ENCODE results near the gene PMFBP1.
"Not testable (repeated sequence)": the region's sequence is repeated elsewhere in the genome, so short reads cannot be mapped to it uniquely, and the experiment has no call there.

The PMFBP1 gene

DNA sequence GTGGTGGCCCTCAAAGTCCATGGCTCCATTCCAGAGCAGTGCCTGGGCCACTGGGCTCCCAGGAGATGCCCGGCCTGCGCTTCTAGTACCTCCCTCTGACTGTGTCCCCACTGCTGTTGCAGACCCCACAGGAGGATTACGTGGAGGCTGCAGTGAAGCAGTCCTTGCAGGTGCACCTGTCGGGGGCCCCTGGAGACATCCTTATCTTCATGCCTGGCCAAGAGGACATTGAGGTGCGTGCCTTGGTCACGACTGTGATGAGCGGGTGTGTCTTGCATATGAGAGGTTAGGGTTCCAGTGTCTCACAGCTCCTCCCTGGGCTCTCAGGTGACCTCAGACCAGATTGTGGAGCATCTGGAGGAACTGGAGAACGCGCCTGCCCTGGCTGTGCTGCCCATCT, 67.0 kb downstream of the PMFBP1 start:
- no peak for DNase-seq

DNA sequence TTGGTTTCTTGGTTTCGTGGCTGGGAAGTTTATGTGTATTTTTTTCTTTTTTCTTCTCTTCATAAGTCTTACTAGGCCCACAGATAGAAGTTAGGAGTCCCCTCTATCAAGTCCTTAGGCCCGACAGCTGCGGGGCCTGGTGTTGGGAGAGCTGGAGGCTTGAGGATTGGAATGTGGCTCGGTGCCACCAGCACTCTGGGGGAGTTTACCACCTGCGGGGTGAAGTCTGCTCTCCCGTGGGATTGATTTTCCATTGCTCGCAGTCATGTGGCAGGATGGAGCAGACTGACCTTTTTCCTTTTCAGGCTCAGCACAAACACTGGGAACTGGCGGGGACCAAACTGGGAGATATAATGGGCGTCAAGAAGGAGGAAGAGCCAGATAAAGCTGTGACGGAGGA, 70.8 kb downstream of the PMFBP1 start:
- no peak for DNase-seq

DNA sequence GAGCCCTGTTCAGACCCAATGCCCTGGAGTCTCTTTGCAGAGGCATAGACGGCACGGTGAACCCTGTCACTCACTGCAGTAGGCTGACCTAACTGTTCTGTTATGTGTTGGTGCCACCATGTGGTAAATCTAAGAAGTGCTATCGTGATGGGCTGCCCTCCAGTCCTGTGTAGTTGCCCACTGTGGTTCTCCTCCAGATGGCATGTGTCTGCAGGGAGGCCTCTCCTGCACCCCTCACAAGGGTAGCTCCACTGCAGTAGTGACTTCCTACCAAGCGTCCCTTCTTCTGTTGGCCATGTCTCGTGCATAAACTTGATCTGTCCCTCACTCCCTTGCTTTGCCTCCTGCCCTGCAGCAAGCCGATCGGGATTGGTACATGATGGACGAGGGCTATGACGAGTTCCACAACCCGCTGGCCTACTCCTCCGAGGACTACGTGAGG, 72.6 kb downstream of the PMFBP1 start:
- DNase-seq = peak; percentile 4

DNA sequence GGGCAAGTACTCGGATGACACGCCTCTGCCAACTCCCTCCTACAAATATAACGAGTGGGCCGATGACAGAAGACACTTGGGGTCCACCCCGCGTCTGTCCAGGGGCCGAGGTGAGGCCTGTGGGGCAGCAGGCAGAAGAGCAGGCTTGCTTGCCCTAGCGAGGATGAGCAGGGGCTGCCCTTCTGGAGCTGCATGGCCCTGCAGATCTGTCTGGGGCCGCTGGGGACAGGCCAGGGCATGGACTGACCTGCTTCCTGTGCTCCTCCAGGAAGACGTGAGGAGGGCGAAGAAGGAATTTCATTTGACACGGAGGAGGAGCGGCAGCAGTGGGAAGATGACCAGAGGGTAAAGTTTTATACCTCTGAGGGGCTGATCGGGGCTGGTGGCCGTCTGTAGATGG, 73.0 kb downstream of the PMFBP1 start:
- no peak for DNase-seq

DNA sequence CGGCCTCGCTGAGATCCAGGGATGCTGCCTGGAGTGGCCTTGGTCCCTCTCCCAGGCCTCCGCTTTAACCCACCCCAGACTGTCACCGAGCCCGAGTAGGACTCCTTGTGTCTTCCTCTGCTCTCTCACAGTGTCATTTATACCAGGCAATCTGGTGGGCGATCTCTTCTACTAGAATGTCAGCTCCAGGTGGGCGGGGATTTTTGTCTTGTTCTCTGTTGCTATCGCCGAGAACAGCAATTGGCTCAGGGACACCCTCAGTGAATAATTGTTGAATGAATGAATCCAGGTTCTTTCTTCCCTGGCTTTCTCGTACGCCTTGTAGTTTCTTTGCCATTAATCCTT, 77.7 kb downstream of the PMFBP1 start:
- DNase-seq = no peak

DNA sequence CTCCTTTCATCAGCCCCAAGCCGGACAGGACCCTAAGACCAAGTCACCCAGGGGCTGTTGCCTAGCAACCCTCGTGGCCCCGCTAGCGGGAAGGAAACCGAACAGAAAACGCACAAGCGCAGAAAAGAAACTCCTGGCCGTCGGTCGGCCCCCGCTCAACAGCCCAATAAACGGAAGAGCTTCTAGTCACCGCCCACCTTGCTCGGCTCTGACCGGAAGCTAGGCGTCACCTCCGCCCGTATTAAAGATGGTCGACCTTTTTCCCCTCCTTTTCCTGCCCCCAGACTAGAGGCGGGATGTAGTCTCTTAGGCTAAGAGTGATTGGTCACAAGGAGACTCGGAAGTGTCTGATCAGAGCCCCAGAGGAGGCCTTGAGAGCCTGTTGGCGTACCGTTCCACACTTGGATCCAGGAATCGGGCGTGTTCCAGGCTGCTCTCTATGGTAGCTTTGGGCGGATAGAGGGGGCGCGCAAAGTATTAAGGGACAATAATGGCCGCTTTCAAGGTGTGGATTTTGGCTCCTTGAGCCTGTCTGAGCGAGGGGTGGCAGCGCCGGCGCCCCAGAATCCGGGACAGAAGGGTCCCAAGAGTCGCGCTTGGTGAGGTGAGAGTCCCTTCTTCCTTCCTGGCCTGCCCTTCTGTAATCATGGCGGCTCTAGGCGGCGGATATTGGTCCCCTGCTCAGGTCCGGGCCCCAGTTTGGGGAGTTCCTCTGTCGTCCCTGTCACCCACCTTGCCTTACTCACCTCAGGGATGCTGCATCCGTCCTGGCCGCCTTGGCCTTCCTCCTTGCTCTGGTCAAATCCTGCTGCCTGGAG, 78.3 kb downstream of the PMFBP1 start, which contains the start of the genes DHX38 and TXNL4B:
Gene DHX38, plus strand, starts transcription at position 400 of the 818 bp plus-strand sequence. CDS start 2,311 bp downstream, outside the sequence.
Gene TXNL4B, minus strand, starts transcription at position 173 of the 818 bp plus-strand sequence. CDS start 2,871 bp downstream, outside the sequence.
- peak; percentile 97 for DNase-seq

DNA sequence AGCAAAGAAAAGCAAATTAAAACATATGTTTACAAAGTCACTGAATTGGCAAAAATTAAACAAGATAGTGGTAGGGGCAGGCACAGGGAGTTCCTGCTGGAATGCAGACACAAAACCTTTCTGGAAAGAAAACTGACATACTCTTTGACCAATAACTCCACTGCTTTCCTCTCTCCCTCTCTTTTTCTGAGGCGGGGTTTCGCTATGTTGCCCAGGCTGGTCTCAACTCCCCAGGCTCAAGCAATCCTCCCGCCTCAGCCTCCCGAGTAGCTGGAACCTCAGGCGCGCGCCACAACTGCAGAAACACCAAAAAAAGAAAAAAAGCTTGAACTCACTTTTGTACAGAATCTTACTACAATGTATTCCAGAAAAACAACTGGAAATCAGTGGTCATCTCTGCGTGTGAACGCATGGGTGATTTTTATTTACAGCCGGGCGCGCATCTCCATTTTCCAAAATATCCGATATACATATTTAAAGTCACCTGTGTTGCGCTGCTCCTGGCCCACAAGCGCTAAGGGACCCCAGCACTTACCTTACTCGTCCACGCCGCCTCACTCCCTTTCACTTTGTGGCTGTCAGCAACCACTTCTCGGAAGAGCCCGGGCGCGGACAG, 79.0 kb downstream of the PMFBP1 start:
- DNase-seq = no peak

DNA sequence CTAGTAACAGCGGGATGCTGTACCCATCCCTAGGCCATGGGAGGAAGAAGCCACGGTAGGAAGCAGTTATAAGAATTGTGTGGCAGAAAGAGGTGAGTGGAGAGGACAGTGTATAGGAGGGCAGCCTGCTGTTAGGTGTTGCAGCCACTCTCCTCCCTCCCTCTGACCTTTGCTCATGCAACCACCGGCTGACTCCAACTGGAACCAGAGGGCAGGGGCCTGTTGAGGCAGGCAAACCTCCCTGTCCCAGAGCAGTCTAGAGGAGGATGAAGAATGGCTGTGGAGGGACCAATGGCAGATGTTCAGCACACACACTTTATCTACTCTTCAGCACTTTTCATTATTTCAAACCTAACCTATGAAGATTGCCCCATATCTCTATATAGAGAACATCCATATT, 80.7 kb downstream of the PMFBP1 start:
- DNase-seq = no peak

DNA sequence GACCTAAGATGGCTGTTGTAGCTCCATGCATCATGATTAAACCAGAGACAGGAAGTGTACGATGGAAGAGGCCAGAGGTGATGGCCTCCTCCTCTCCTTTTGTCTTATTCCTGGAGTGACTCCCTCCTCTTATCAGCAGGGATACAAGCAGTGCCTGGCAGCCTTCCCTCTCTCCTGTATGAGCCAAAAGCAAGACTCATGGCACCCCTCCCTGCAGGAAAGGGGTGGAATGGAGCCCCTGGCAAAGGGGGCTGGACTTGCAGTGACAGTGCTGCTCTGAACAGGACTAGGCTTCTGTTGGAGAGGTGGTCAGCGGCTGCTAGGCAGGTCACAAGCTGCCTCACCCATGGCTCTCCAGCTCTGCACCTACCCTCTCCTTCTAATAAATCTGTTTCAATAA, 87.0 kb downstream of the PMFBP1 start:
- no peak for DNase-seq

DNA sequence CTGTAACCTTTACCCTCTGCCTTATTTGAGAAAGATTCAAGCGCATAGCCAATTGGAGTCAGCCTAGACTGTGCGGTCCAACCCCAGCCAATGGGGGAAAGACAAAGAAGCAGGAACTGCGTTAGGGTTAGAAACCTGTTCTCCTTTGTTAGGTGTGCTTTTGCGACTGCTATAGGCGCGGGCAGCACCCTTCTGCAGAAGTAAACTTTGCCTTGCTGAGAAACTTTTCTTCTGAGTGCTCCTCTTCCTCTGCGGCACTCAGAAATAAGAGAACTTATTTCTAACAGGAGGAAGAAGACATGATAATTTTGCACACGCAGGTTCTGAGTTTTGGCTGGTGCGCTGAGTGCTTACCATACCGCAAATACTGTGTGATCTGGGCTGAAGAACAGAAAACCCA, 87.5 kb downstream of the PMFBP1 start:
- no peak for DNase-seq

DNA sequence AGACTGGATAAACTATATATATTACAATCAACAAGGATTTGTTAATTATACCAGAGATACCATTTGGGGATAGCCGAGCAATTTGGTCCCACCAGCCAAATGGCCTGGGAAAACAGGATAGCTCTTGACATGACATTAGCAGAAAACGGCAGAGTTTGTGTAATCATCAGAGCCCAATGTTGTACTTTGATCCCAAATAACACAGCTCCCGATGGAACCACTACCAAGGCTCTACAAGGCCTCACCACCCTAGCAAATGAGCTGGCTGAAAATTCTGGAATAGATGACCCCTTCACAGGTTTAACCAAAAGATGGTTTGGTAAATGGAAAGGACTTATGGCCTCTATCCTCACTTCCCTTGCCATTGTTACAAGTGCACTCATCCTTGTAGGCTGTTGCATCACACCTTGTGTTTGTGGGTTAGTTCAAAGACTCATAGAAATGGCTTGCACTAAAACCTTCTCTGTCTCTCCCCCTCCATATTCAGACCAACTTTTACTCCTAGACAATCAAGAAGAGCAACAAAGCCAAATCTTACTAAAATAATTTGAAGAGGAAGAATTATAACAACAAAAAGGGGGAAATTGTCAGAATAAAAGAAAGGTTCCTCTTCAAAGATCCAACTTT, 88.1 kb downstream of the PMFBP1 start:
- no peak for DNase-seq

DNA sequence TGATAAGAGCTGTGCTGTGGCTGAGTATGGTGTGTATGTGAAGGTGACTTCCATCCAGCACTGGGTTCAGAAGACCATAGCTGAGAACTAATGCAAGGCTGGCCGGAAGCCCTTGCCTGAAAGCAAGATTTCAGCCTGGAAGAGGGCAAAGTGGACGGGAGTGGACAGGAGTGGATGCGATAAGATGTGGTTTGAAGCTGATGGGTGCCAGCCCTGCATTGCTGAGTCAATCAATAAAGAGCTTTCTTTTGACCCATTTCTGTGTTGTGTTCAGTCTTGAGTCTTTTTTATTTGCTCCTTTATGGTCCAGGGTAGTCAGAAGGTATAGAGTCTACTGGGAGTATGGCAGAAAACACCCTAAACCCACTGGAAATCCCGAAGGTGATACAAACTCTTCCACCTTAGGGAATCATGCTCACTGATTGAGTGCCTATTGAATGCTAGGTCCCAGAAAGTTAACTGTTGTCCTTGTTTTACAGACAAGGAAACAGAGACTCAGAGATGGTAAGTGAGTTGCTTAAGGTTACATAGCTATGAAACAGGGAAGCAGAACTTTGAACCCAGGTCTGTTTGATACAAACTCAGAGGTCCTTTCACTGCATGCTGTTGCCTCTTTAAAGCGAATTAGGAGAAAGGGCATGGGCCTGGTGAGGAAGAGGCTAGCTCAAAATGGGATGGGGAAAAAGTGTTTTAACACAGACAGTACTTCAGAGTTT, 94.8 kb downstream of the PMFBP1 start:
- DNase-seq = not testable (repeated sequence)

DNA sequence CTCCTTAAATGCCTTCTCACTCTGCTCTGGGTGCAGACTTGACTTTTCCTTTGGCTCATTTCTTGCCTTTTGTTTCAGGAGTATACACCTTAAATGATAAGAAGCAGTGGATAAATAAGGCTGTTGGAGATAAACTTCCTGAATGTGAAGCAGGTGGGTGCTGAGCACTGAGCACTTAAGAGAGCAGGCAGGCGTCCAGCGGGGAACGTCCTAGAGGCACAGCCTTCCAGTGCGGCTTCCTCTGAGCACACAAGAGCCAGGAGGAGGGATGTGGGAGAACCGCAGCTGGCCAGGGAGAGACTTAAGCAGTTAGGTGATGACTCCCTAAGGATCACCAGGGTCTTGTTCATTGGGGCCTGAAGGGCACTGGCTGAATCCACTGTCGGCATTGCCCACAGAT, 96.9 kb downstream of the PMFBP1 start:
- not testable (repeated sequence) for DNase-seq

DNA sequence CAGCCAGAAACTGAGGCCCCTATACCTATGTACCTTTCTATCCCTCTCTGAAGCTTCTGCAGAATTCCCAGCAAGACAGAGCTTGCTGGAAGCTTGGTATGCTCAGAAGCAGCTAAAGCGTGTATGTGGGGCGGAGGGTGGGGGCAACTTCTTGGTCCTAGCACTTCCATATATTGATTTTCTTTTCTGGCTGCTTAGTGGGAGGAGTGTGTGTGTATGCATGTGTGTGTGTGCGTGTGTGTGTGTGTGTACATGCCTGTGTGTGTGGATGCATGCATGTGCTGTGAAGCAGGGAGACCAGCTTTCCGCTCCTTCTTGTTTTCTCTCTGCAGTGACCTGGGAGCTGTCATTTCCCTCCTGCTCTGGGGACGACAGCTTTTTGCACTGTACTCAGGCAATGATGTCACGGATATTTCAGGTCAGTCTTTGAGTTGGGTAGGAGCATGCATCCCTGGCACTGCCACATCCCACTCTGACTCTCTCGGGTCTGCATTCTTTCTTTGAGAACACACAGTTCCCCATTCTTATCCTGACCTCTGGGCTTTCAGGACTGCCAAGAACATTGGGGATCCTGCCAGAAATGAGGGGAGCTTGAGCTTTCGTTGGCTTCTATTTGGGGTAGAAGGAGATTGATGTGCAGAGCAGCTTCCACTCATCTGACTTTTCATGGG, 98.3 kb downstream of the PMFBP1 start:
- no peak for DNase-seq

DNA sequence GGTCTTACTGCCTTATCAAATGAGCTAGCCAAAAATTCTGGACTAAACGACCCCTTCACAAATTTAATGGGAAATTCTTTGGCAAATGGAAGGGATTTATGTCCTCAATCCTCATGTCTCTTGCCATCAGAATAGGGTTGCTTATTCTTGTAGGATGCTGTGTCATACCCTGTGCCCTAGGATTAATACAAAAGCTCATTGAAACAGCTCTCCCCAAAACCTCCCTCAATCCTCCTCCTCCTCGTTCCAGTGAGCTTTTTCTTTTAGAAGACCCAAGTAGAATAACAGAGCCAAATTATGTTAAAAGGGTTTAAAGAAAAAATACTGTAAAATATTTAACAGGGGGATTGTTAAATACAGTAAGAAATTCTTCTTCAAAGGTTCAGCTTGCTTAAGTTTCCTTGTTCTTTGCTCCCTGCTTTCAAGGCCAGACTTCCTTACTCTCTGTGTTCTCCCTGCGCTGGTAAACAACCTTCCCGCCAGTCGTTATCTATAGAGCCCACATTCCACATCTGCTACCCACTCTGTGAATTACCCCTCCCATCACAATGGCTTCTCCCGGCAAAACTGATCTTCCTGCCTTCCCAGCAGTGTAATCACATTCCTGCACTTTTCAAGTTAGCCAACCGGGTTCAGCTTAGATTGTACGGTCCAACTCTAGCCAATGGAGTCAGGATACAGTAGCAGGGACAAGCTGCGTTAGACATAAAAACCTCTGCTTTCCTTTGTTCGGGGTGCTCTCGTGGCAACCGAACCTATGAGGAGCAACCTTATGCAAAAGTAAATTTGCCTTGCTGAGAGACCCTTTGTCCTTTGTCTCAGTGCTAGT, 99.2 kb downstream of the PMFBP1 start:
- DNase-seq = no peak
